ENCODE results near the gene CDKN1C. TPM values are rescaled to one million over a fixed set of nuclear protein-coding genes. Genes with fewer than 3 reads are reported as not detected.

Gene CDKN1C

DNA sequence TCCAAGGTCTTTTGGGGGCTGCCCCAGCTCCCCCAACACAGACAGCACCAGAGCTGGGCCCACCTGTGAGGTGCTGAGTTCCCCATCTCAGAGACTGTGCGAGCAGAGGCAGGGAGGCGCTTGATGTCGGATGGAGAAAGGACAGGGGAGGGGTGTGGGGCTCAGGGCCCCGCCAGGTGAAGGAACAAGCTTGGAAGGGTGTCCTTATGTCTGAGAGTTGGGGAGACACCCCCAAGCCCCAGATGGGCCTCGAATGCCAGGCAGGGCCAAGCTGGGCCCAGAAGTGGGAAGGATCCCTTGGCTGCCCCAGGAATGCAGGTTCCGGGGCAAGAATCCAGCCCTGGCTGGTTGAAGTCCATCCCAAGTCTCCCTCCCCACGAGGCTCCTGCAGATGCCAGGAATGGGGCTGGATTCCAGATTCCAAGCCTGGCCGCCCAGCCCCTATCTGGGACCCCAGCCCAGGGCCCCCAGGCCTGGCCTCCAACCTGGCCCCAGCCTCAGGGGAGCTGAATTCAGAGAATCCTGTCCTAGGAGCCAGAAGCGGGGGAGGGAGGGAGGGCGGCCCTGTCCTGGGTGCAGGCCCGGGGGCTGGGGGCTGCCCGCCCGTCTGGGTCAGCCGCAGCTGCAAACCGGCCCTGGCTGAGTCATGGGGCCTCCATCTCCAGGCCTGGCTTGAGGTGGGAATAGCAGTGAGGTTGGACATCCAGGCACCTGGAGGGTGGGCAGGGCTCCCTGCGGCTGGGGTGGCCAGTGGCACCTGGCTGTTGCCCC lies 50.9 kb downstream of the CDKN1C start:
- peak overlapping the region; percentile 100 for H2BK12ac ChIP-seq (ENCODE audit: low read length)
- H3K9ac ChIP-seq (ENCODE audit: low read depth, low read length, poor library complexity), result peak overlapping the region; percentile 17
- DNase-seq (ENCODE audit: low spot score), result no peak
- H3K36me3 ChIP-seq (replicated peaks in 1 of 2; ENCODE audit: control insufficient read depth in 2 of 2, insufficient read depth in 2 of 2, low read length in 2 of 2), result no peaks in the 10 kb centered on the region
- peaks cover 5% of the 10 kb centered on the region in 2 donors for H3K9me3 ChIP-seq (replicated peaks in 1 of 2; ENCODE audit: control insufficient read depth in 2 of 2, insufficient read depth in 1 of 2, low read depth in 1 of 2, low read length in 2 of 2)
- H2BK15ac ChIP-seq (ENCODE audit: low read length), result peak overlapping the region; percentile 23
- H3K14ac ChIP-seq (ENCODE audit: low read length), result peak overlapping the region; percentile 71
- peak overlapping the region; percentile 100 for H2AK5ac ChIP-seq (ENCODE audit: low read depth, low read length)
- H2BK5ac ChIP-seq (ENCODE audit: low read length), result peak overlapping the region; percentile 75
- peaks cover 1% of the 10 kb centered on the region for H3K79me1 ChIP-seq (ENCODE audit: low read depth, low read length)
- H3K4me3 ChIP-seq (ENCODE audit: low read length in 2 of 2), result no peak overlapping the region
- H3K4ac ChIP-seq (ENCODE audit: low read length), result peak overlapping the region; percentile 53
- no CpG with 5 or more reads among the region's 16 CpGs for WGBS, 2 donors (ENCODE audit: extremely low coverage in 2 of 2, insufficient read length in 2 of 2, insufficient replicate concordance in 1 of 2)
- H4K8ac ChIP-seq (ENCODE audit: low read depth, low read length), result no peak overlapping the region
- H3K27me3 ChIP-seq (ENCODE audit: control insufficient read depth in 3 of 3, insufficient read depth in 3 of 3, low read depth in 1 of 3, low read length in 3 of 3), result peaks cover 0 to 23% (median 0%) of the 10 kb centered on the region in 3 experiments
- no peak overlapping the region for H4K91ac ChIP-seq (ENCODE audit: low read depth, low read length, poor library complexity)
- H3K18ac ChIP-seq (ENCODE audit: low read length), result peak overlapping the region; percentile 87
- no peak overlapping the region for H2AFZ ChIP-seq (ENCODE audit: low read length)
- H3K4me1 ChIP-seq (ENCODE audit: control insufficient read depth in 2 of 2, insufficient read depth in 1 of 2, low read depth in 1 of 2, low read length in 2 of 2), result peaks cover 32 to 34% of the 10 kb centered on the region in 2 donors
- H3K23ac ChIP-seq (ENCODE audit: low read depth, low read length, poor library complexity), result no peak overlapping the region
- no peak overlapping the region for H3K4me2 ChIP-seq (ENCODE audit: insufficient read depth, low read length, poor library complexity, severe bottlenecking)
- H2BK120ac ChIP-seq (ENCODE audit: low read depth, low read length), result peak overlapping the region; percentile 18
- H3K27ac ChIP-seq (replicated peaks; ENCODE audit: low read length), result no peak overlapping the region

- H3K9ac ChIP-seq (ENCODE audit: low read depth, low read length, poor library complexity), result peak overlapping the region; percentile 21
- peak overlapping the region; percentile 100 for H2AK5ac ChIP-seq (ENCODE audit: low read depth, low read length)
- peak overlapping the region; percentile 89 for H3K14ac ChIP-seq (ENCODE audit: low read length)
- H3K23ac ChIP-seq (ENCODE audit: low read depth, low read length, poor library complexity), result peak overlapping the region; percentile 73
- H2AFZ ChIP-seq (ENCODE audit: low read length), result no peak overlapping the region
- H4K8ac ChIP-seq (ENCODE audit: low read depth, low read length), result no peak overlapping the region
- H3K18ac ChIP-seq (ENCODE audit: low read length), result peak overlapping the region; percentile 87
- WGBS, 2 donors (ENCODE audit: extremely low coverage in 2 of 2, insufficient read length in 2 of 2, insufficient replicate concordance in 1 of 2), result no CpG with 5 or more reads among the region's 19 CpGs
- no peak overlapping the region for H3K4me2 ChIP-seq (ENCODE audit: insufficient read depth, low read length, poor library complexity, severe bottlenecking)
- no peak overlapping the region for H2BK5ac ChIP-seq (ENCODE audit: low read length)
- H3K79me1 ChIP-seq (ENCODE audit: low read depth, low read length), result peaks cover 1% of the 10 kb centered on the region
- DNase-seq (ENCODE audit: low spot score), result no peak
- H4K91ac ChIP-seq (ENCODE audit: low read depth, low read length, poor library complexity), result peak overlapping the region; percentile 89
- H2BK120ac ChIP-seq (ENCODE audit: low read depth, low read length), result peak overlapping the region; percentile 18
- peak overlapping the region; percentile 89 for H2BK15ac ChIP-seq (ENCODE audit: low read length)
- no peaks in the 10 kb centered on the region for H3K36me3 ChIP-seq (replicated peaks in 1 of 2; ENCODE audit: control insufficient read depth in 2 of 2, insufficient read depth in 2 of 2, low read length in 2 of 2)
- no peak overlapping the region for H3K4me3 ChIP-seq (ENCODE audit: low read length in 2 of 2)
- H2BK12ac ChIP-seq (ENCODE audit: low read length), result peak overlapping the region; percentile 100
- peaks cover 0 to 16% (median 0%) of the 10 kb centered on the region in 3 experiments for H3K27me3 ChIP-seq (ENCODE audit: control insufficient read depth in 3 of 3, insufficient read depth in 3 of 3, low read depth in 1 of 3, low read length in 3 of 3)
- H3K27ac ChIP-seq (replicated peaks; ENCODE audit: low read length), result no peak overlapping the region
- peak overlapping the region; percentile 76 for H3K4ac ChIP-seq (ENCODE audit: low read length)
- peaks cover 25 to 27% of the 10 kb centered on the region in 2 donors for H3K4me1 ChIP-seq (ENCODE audit: control insufficient read depth in 2 of 2, insufficient read depth in 1 of 2, low read depth in 1 of 2, low read length in 2 of 2)
- peaks cover 5 to 7% of the 10 kb centered on the region in 2 donors for H3K9me3 ChIP-seq (replicated peaks in 1 of 2; ENCODE audit: control insufficient read depth in 2 of 2, insufficient read depth in 1 of 2, low read depth in 1 of 2, low read length in 2 of 2)
These were observed 51.7 kb downstream of the CDKN1C start for GRCh38 chr11:2833716-2834502.

Small RNA genes within 50 kb of the gene (small RNA-seq; reads per million reads assigned to genes)
- gene AC013791.1 (ENCODE audit: insufficient read depth), result not detected
